NCI-H82 treated with DMSO at 0.1 percent for 48 hours (cell line): ENCODE data around the gene ITGB8.

Source experiments
- DNase-seq: peaks from one replicate; lab custom pipeline; 2025; ENCODE audit not compliant: unreplicated experiment; lab: John Stamatoyannopoulos, UW

ITGB8 gene

DNA sequence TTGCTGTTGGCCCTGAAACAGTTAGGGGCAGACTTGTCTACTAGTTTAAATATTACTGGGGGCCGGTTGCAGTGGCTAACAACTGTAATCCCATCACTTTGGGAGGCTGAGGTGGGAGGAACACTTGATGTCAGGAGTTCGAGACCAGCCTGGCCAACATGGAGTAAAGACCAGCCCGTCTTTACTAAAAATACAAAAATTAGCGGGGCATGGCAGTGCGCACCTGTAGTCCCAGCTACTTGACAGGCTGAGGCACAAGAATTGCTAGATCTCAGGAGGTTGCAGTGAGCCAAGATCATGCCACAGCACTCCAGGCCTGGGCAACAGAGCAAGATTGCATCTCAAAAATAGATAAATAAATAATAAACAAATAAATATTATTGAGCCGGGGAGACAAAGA is 7.6 kb downstream of the ITGB8 start:
- no peak for DNase-seq

DNA sequence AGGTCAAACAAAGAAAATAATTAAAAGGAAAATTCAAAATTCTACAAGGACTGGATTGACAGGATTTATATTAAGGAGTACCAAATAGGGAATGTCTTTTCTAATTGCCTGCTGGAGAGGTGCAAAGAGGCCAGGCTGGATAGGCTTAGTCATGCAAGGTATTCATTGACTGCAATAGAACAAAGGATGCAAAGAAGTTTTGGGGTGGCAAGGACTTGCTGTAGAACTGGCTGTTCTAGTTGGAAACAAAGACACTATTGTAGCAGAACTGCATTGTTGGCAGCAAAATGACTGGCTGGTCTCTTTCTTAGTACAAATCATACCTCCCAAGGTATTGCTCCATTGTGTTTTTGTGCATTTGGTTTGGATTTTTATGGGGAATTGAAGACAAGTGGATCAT is 10.1 kb downstream of the ITGB8 start:
- DNase-seq, result no peak

GRCh38 chr7:20343205-20343604 is 12.5 kb downstream of the ITGB8 start:
- no peak for DNase-seq

- DNase-seq, result no peak
Measured at GRCh38 chr7:20343941-20344340, 13.2 kb downstream of the ITGB8 start.

DNA sequence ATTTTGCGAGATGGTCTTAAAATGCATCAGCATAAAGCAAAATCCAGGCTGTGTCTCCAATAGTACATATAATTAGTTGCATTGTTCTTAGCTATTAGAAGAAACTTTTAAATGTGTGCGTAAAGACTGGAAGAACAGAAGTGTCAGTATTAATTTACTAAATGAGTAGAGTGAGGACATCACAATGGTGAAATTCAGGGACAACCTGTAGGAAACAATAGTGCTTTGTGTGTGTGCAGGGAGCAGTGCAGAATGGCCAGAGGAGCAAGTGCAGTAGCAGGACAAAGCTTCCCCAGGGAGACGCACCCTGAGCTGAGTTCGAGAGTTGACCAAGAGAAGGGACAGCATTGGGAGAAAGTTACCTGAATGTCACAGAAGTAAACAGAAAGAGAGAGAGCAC is 13.7 kb downstream of the ITGB8 start:
- DNase-seq, result no peak

GRCh38 chr7:20346577-20346976 is 15.9 kb downstream of the ITGB8 start:
- DNase-seq, result no peak

- DNase-seq, result no peak
Measured at GRCh38 chr7:20347680-20348079, 17.0 kb downstream of the ITGB8 start.

- DNase-seq, result no peak
Measured at GRCh38 chr7:20348125-20348807, 17.6 kb downstream of the ITGB8 start.

GRCh38 chr7:20350518-20350951 is 19.8 kb downstream of the ITGB8 start:
- DNase-seq, result no peak

- peak; percentile 3 for DNase-seq
Measured at GRCh38 chr7:20350996-20351692, 20.4 kb downstream of the ITGB8 start.

GRCh38 chr7:20351901-20352300 is 21.2 kb downstream of the ITGB8 start:
- no peak for DNase-seq

GRCh38 chr7:20352573-20353306 is 22.0 kb downstream of the ITGB8 start:
- no peak for DNase-seq

- no peak for DNase-seq
Measured at GRCh38 chr7:20354610-20355528, 24.2 kb downstream of the ITGB8 start.

DNA sequence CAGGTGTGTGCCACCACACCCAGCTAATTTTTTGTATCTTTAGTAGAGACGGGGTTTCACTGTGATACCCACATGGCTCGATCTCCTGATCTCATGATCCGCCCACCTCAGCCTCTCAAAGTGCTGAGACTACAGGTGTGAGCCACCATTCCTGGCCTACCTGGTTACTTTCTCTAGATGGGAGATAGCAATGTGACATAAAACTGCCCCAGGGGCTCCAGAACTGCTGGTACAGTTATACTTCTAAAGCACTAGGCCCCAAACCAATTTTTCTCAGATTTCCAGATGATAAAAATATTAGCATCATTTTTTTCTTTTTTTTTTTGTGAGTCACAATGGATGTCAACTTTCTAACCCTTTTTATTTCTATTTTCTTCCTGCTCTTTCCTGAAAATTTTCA is 27.4 kb downstream of the ITGB8 start:
- no peak for DNase-seq

DNA sequence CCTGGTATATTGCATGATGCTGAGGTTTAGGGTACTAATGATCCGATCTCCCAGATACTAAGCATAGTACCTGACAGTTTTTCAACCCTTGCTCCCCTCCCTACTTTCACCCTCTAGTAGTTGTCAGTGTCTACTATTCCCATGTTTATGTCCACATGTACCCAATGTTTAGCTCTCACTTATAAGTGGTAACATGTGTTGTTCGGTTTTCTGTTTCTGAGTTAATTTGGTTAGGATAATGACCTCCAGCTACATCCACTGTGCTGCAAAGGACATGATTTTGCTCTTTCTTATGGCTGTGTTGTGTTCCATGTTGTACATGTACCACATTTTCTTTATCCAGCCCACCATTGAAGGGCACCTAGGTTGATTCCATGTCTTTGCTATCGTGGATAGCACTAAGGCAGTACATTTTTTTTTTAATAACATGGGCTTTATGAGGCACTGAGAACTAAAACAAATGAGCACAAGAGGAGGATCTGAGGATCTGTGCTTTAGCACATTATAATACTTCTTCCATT is 28.1 kb downstream of the ITGB8 start:
- DNase-seq, result no peak

DNA sequence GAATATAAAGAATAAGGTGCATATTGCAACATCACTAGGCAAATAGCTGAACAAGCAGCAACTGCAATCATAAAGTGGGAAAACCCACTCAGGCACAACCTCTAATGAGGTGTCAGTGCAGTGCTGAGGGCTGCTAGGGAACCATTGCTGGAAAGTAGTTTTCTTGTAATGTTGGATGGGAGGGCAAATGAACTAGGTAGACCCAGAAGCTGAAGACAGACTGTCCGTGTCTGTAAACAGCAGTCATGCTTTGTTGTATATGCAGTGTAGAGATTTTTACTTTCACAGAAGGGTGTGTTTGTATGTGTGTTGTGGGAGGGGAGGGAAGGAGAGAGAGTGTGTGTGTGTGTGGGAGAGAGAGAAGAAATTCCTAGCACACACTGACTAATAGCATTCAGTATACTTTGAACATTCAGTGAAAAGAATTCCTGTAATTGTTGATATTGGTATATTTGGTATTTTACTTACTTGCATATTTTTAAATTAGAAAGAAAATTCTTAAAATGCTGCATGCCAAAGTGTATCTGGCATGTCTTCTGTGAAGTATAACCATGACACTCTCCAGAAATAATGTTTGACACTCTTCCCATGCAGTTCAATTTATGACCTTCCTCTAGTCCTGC is 28.8 kb downstream of the ITGB8 start:
- no peak for DNase-seq

- no peak for DNase-seq
Measured at GRCh38 chr7:20362574-20363253, 32.0 kb downstream of the ITGB8 start.

- DNase-seq, result no peak
Measured at GRCh38 chr7:20364571-20365196, 34.0 kb downstream of the ITGB8 start.

- DNase-seq, result no peak
Measured at GRCh38 chr7:20365486-20365885, 34.8 kb downstream of the ITGB8 start.
